Prostate gland (tissue), 2 donors: Measurements from ENCODE around the gene SLC9A8.

ENCODE experiments used
- CTCF ChIP-seq, 4 experiments: fragments of 200-600 bp in 2 of 4; fragments of 450-650 bp in 2 of 4; sonication (generic) in 2 of 4; IDR thresholded peaks; 1 replicate in 3 of 4; 2 replicates in 1 of 4; pipeline ENCODE4 v1.5.1; 2016 to 2019; ENCODE audit warnings: antibody characterized with exemption in 4 of 4, mild to moderate bottlenecking in 2 of 4, moderate library complexity in 2 of 4
- POLR2AphosphoS5 ChIP-seq: sonication (generic); formaldehyde crosslinking; IDR thresholded peaks from one replicate; pipeline ENCODE4 v1.6.1; 2017; ENCODE audit warnings: antibody characterized with exemption

DNA sequence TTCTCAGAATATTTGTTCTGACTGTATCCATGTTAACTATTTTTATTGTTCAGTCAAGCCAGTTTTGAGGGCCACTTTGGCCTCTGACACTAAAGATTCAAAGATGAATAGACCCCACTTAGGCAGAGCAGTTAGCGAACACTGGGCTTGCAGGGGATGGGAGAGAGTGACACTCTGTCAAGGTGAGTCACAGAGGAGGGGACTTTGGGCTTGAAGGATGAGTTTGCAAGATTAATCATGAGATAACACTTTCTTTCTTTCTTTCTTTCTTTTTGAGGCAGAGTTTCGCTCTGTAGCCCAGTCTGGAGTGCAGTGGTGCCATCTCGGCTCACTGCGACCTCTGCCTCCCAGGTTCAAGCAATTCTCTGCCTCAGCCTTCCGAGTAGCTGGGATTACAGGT is 56.3 kb downstream of the SLC9A8 start:
- no peak for TF ChIP-seq POLR2AphosphoS5
- no peak for TF ChIP-seq CTCF (IDR thresholded peaks at IDR 0.05)
